ENCODE measurements around the gene UBAP2L. TPM values are rescaled to one million over a fixed set of nuclear protein-coding genes. Genes with fewer than 3 reads are reported as not detected.
"Not testable (repeated sequence)": the region's sequence is repeated elsewhere in the genome, so short reads cannot be mapped to it uniquely, and the experiment has no call there.

The UBAP2L gene
- total and polyA plus RNA-seq, 4 donors: 67.3 to 147 (median 105) TPM

DNA sequence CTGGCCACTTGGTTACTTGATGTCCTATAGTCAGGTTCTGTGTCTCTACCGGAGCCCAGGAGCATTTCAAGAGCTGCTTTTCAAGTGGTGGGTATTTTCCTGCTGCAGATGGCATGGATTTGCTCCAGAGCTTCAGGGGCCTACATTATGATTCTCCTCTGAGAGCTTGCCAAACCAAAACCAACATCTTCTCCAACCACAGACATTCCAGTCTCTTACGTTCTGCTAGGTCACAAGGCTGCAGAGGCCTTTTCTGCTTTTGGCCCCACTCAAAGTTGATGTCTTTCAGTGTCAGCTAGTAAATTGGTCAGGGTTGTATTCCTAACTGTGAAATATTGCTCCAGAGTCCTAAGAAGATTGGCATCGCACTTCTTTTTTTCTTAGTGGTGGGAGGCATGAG, 85.4 kb downstream of the UBAP2L start:
- H3K9ac ChIP-seq (ENCODE audit: insufficient read depth in 1 of 2, low read length in 2 of 2): no peak overlapping the region
- 85 to 89% methylated on average over 3 of the region's 3 CpGs for WGBS, 2 donors
- ATAC-seq (ENCODE audit: insufficient read depth, low FRiP score) (no peak), DNase-seq (no peak)
- no peaks in the 10 kb centered on the region for H3K27me3 ChIP-seq (ENCODE audit: control insufficient read depth in 3 of 3, insufficient read depth in 3 of 3, low read length in 2 of 3)
- peaks cover 0 to 3% (median 0%) of the 10 kb centered on the region in 4 donors for H3K9me3 ChIP-seq (ENCODE audit: control insufficient read depth in 4 of 4, insufficient read depth in 3 of 4, low read length in 3 of 4)
- H3K36me3 ChIP-seq (ENCODE audit: control insufficient read depth in 4 of 4, insufficient read depth in 4 of 4, low read length in 4 of 4): no peaks in the 10 kb centered on the region
- H3K4me3 ChIP-seq: no peak overlapping the region
- no peak overlapping the region for H3K27ac ChIP-seq (ENCODE audit: low read depth in 1 of 2, low read length in 1 of 2)
- no peaks in the 10 kb centered on the region for H3K4me1 ChIP-seq (ENCODE audit: control insufficient read depth in 5 of 5, insufficient read depth in 5 of 5, low read length in 5 of 5)
- TF ChIP-seq, protein P1, sequence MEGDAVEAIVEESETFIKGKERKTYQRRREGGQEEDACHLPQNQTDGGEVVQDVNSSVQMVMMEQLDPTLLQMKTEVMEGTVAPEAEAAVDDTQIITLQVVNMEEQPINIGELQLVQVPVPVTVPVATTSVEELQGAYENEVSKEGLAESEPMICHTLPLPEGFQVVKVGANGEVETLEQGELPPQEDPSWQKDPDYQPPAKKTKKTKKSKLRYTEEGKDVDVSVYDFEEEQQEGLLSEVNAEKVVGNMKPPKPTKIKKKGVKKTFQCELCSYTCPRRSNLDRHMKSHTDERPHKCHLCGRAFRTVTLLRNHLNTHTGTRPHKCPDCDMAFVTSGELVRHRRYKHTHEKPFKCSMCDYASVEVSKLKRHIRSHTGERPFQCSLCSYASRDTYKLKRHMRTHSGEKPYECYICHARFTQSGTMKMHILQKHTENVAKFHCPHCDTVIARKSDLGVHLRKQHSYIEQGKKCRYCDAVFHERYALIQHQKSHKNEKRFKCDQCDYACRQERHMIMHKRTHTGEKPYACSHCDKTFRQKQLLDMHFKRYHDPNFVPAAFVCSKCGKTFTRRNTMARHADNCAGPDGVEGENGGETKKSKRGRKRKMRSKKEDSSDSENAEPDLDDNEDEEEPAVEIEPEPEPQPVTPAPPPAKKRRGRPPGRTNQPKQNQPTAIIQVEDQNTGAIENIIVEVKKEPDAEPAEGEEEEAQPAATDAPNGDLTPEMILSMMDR (IDR thresholded peaks at IDR 0.05; ENCODE audit: control extremely low read depth, extremely low read depth): no peak

DNA sequence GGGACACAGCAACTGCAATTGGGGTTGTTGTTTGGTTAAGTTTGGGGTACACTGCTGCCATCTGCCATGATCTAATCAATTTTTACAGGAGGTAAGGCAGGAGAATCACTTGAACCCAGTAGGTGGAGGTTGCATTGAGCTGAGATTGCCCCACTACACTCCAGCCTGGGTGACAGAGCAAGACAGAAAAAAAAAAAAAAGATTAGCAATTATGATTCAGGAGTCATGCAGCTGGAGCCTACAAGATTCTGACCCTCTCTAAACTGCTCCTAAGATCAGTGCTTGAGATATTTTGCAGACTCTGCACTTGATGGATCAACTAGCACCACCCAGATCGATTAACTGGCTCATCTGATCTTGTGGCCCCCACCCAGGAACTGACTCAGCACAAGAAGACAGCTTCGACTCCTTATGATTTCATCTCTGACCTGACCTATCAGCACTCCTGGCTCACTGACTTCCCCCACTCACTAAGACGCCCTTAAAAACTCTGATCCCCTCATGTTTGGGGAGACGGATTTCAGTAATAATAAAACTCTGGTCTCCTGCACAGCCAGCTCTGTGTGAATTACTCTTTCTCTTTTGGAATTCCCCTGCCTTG, 87.0 kb downstream of the UBAP2L start:
- not testable (repeated sequence) for H3K36me3 ChIP-seq (ENCODE audit: control insufficient read depth in 4 of 4, insufficient read depth in 4 of 4, low read length in 4 of 4); H3K27me3 ChIP-seq (ENCODE audit: control insufficient read depth in 3 of 3, insufficient read depth in 3 of 3, low read length in 2 of 3); H3K27ac ChIP-seq (ENCODE audit: low read depth in 1 of 2, low read length in 1 of 2); H3K9ac ChIP-seq (ENCODE audit: insufficient read depth in 1 of 2, low read length in 2 of 2); ATAC-seq (ENCODE audit: insufficient read depth, low FRiP score); H3K9me3 ChIP-seq (ENCODE audit: control insufficient read depth in 4 of 4, insufficient read depth in 3 of 4, low read length in 3 of 4); H3K4me1 ChIP-seq (ENCODE audit: control insufficient read depth in 5 of 5, insufficient read depth in 5 of 5, low read length in 5 of 5); H3K4me3 ChIP-seq; DNase-seq
- 55 to 66% methylated on average over 4 of the region's 4 CpGs for WGBS, 2 donors

DNA sequence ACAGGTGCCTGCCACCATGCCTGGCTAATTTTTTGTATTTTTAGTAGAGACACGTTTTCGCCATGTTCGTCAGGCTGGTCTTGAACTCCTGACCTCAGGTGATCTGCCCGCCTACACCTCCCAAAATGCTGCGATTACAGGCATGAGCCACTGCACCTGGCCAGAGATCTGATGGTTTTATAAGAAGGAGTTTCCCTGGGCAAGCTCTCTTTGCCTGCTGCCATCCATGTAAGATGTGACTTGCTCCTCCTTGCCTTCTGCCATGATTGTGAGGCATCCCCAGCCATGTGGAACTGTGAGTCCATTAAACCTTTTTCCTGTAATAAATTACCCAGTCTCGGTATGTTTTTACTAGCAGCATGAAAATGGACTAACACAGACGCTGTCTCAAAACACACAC, 88.4 kb downstream of the UBAP2L start:
- not testable (repeated sequence) for H3K9me3 ChIP-seq (ENCODE audit: control insufficient read depth in 4 of 4, insufficient read depth in 3 of 4, low read length in 3 of 4); DNase-seq; H3K27ac ChIP-seq (ENCODE audit: low read depth in 1 of 2, low read length in 1 of 2); H3K9ac ChIP-seq (ENCODE audit: insufficient read depth in 1 of 2, low read length in 2 of 2); H3K36me3 ChIP-seq (ENCODE audit: control insufficient read depth in 4 of 4, insufficient read depth in 4 of 4, low read length in 4 of 4); H3K4me3 ChIP-seq; ATAC-seq (ENCODE audit: insufficient read depth, low FRiP score); H3K27me3 ChIP-seq (ENCODE audit: control insufficient read depth in 3 of 3, insufficient read depth in 3 of 3, low read length in 2 of 3); H3K4me1 ChIP-seq (ENCODE audit: control insufficient read depth in 5 of 5, insufficient read depth in 5 of 5, low read length in 5 of 5)
- WGBS, 2 donors: 84 to 86% methylated on average over 7 of the region's 7 CpGs

DNA sequence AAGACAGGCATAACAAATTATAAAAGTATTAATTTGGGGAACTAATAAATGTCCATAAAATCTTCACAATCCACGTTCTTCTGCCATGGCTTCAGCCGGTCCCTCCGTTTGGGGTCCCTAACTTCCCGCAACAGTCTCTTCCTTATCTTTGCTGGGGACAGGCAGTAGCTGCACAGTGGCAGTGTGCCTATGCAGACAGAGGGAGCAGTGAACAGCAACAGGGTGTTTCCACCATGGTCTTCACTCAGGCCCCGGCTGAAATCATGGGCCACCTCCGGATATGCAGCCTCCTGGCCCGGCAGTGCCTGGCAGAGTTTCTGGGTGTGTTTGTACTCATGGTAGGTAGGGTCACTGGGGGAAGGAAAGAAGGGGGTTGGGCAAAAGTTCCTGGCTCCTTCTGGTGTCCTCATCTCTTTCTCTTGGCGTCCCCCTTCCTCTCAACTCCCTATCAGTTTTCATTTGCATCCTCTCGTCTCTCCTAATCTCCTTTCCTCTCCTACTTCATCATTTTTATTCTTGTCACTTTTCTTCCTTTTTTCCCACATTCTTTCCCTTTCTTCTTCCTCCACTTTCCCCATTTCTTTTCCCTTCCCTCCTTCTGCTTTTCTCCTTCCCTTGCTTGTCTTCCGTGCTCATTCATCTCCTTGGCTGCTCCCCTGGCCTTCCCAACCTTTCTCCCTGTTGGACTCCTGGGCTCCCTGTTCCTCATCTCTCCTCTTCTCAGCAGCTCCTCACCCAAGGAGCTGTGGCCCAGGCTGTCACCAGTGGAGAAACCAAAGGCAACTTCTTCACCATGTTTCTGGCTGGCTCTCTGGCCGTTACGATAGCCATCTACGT, 91.7 kb downstream of the UBAP2L start:
- not testable (repeated sequence) for H3K27me3 ChIP-seq (ENCODE audit: control insufficient read depth in 3 of 3, insufficient read depth in 3 of 3, low read length in 2 of 3); H3K27ac ChIP-seq (ENCODE audit: low read depth in 1 of 2, low read length in 1 of 2); ATAC-seq (ENCODE audit: insufficient read depth, low FRiP score); H3K4me3 ChIP-seq; H3K9ac ChIP-seq (ENCODE audit: insufficient read depth in 1 of 2, low read length in 2 of 2); H3K4me1 ChIP-seq (ENCODE audit: control insufficient read depth in 5 of 5, insufficient read depth in 5 of 5, low read length in 5 of 5); DNase-seq; H3K36me3 ChIP-seq (ENCODE audit: control insufficient read depth in 4 of 4, insufficient read depth in 4 of 4, low read length in 4 of 4); H3K9me3 ChIP-seq (ENCODE audit: control insufficient read depth in 4 of 4, insufficient read depth in 3 of 4, low read length in 3 of 4)
- WGBS, 2 donors: 68 to 80% methylated on average over 13 of the region's 13 CpGs

DNA sequence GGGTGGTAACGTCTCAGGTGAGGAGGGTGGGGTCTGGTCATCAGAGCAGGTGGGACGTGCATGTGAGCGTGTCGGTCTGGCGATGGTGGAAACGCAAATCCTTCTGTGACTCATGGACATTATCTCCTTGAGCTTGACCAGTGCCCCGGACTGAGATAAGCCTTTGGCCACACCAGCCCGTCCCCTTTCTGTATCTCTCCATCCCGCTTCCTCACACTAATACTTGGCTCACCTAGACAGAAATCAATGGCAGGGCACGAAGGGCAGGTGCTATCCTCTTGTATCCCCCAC, 92.3 kb downstream of the UBAP2L start:
- Histone ChIP-seq H3K9me3 (ENCODE audit: control insufficient read depth in 4 of 4, insufficient read depth in 3 of 4, low read length in 3 of 4) (peaks cover 0 to 3% (median 0%) of the 10 kb centered on the region in 4 donors), H3K27ac (ENCODE audit: low read depth in 1 of 2, low read length in 1 of 2) (no peak overlapping the region), H3K36me3 (ENCODE audit: control insufficient read depth in 4 of 4, insufficient read depth in 4 of 4, low read length in 4 of 4) (no peaks in the 10 kb centered on the region), H3K9ac (ENCODE audit: insufficient read depth in 1 of 2, low read length in 2 of 2) (no peak overlapping the region), H3K27me3 (ENCODE audit: control insufficient read depth in 3 of 3, insufficient read depth in 3 of 3, low read length in 2 of 3) (no peaks in the 10 kb centered on the region), H3K4me1 (ENCODE audit: control insufficient read depth in 5 of 5, insufficient read depth in 5 of 5, low read length in 5 of 5) (no peaks in the 10 kb centered on the region), H3K4me3 (no peak overlapping the region)
- TF ChIP-seq, protein P1 (IDR thresholded peaks at IDR 0.05; ENCODE audit: control extremely low read depth, extremely low read depth): no peak
- no peak for ATAC-seq (ENCODE audit: insufficient read depth, low FRiP score)
- WGBS, 2 donors: 84 to 91% methylated on average over 10 of the region's 10 CpGs
- no peak for DNase-seq

DNA sequence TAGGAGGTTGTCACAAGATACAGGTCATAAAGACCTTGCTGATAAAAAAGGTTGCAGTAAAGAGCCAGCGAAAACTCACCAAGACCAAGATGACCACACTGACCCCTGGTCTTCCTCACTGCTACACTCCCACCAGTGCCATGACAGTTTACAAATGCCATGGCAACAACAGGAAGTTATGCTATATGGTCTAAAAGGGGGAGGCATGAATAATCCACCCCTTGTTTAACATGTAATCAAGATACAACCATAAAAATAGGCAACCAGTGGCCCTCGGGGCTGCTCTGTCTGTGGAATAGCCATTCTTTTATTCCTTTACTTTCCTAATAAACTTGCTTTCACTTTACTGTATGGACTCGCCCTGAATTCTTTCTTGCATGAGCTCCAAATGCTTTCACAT, 93.5 kb downstream of the UBAP2L start:
- not testable (repeated sequence) for H3K9ac ChIP-seq (ENCODE audit: insufficient read depth in 1 of 2, low read length in 2 of 2); ATAC-seq (ENCODE audit: insufficient read depth, low FRiP score)

More for the DNA sequence above, 93.5 kb downstream of the UBAP2L start:
- DNase-seq; H3K4me1 ChIP-seq (ENCODE audit: control insufficient read depth in 5 of 5, insufficient read depth in 5 of 5, low read length in 5 of 5); H3K36me3 ChIP-seq (ENCODE audit: control insufficient read depth in 4 of 4, insufficient read depth in 4 of 4, low read length in 4 of 4); H3K27me3 ChIP-seq (ENCODE audit: control insufficient read depth in 3 of 3, insufficient read depth in 3 of 3, low read length in 2 of 3); H3K27ac ChIP-seq (ENCODE audit: low read depth in 1 of 2, low read length in 1 of 2); H3K9me3 ChIP-seq (ENCODE audit: control insufficient read depth in 4 of 4, insufficient read depth in 3 of 4, low read length in 3 of 4); H3K4me3 ChIP-seq: not testable (repeated sequence)
- WGBS, 2 donors: 82 to 89% methylated on average over 3 of the region's 3 CpGs

Data from lung (tissue), 12 donors.